NCI-H510A (cell line): Measurements from ENCODE around the gene C1S.
"Not testable (repeated sequence)": the region's sequence is repeated elsewhere in the genome, so short reads cannot be mapped to it uniquely, and the experiment has no call there.

ENCODE experiments used
- DNase-seq: peaks from one replicate; lab custom pipeline; 2025; lab: John Stamatoyannopoulos, UW

The C1S gene

DNA sequence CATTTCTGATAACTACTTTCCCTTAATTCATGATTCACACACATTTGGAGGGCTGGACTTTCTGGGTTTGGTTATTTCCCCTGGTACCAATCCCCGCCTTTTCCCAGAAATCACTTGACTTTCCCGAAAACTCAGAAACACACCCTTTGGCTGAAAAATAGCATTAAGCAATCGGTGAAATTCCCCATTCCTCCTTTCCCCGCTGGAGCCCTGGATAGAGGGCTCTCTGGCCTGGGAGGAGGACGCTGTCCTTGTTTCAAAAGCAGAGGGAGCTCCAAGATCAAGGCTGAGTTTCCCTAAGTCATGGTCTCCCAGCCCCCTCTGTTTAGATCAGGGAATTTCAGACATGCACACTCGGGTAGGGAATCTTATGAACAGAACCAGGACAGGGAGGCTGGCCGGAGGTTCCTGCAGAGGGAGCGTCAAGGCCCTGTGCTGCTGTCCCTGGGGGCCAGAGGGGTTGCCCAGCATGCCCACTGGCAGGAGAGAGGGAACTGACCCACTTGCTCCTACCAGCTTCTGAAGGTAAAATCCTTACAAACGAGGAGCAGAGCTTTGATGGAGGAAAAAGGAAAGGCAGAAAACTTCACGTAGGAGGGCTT is at the start of gene C1S:
C1S (plus strand) TSS at position 366 of the 602 bp plus-strand sequence. CDS start 1,195 bp downstream, outside the sequence.
- no peak for DNase-seq

DNA sequence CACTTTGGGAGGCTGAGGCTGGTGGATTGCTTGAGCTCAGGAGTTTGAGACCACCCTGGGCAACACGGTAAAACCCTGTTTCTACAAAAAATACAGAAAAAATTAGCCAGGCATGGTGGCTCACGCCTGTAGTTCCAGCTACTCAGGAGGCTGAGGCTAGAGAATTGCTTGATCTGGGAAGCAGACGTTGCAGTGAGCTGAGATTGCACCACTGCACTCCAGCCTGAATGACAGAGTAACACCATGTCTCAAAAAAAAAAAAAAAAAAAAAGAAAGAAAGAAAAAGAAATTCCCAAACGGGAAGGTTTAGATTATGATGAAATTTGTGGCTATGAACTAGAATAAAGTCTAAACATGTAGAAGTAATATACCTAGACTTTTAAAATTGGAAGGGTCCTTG is 49.1 kb upstream of the C1S start:
- not testable (repeated sequence) for DNase-seq

DNA sequence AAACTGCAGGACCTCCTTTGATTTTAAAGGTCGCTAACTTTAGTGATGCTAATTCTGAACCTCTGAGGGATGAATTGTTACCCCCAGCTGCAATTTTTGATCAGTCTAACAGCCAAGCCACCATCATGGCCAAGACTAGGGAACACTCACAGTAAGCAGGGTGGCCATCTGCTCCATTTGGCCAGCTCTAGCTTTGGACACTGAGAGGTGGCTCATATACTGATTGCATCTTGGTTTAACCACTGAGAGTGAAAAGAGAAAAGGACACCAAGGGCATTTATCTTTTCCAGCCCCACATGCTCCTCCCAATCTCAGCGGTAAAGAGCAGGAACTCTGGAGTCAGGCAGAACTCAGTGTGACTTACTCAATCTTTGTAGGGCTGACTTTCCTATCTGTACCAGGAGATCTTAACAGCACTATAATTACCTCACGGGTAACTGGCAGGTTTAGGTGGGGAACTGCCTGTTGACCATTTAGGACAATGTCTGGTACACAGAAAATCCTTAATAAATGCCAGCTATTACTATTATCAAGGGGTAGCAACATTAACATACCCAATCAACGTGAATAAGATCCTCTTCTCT is 48.4 kb upstream of the C1S start:
- DNase-seq = no peak

GRCh38 chr12:7013101-7013500 is 47.4 kb upstream of the C1S start:
- no peak for DNase-seq

GRCh38 chr12:7015555-7016370 is 44.8 kb upstream of the C1S start:
- no peak for DNase-seq

GRCh38 chr12:7016958-7017571 is 43.5 kb upstream of the C1S start:
- DNase-seq = no peak

DNA sequence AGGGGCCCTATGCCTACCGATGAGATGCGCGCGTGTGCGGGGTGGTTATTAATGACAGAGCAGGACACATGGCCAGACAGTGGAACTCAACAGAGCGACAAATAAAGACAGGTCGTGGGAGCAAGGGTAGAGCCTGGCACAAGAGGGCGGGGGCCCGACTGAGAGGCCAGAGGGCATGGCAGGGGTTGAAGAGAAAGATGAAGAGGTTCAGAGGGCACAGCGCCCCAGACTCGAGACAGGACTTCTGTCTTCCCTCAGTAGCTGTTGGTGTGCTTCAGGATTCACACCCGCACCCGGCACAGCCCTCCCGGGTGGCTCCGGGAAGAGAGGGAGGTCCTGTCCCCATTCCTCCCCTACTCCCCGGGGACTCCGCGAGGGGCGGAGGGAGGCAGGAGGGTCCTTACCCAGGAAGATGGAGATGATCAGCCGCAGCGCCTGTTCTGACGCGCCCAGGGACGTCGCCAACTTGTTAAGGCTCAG is 42.6 kb upstream of the C1S start:
- peak; percentile 49 for DNase-seq

- peak; percentile 92 for DNase-seq
Observed at GRCh38 chr12:7018350-7019042, 42.0 kb upstream of the C1S start, which contains the start of gene LPCAT3. TSS of gene LPCAT3 (minus strand) at chr12:7018476. CDS start at chr12:7018424, 52 bp downstream.

GRCh38 chr12:7019043-7019569 is 41.4 kb upstream of the C1S start:
- DNase-seq = no peak

DNA sequence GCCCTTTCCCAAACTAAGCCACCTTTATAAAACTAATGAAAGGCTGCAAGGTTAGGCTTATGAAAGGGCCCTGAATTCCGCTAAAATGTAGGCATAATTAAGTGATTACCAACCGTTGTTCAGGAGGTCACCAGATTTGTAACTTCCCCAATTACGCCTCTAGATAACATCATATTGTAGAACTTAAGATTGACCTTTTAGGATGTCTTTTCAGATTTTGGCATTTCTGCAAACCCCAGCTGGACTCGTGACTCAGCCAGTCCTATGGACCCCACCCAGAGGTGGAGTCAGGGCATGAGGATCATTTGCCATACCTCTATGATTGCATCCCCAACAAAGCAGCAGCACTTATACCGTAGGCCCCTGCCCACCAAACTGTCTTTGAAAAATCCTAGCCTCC is 38.6 kb upstream of the C1S start:
- no peak for DNase-seq

DNA sequence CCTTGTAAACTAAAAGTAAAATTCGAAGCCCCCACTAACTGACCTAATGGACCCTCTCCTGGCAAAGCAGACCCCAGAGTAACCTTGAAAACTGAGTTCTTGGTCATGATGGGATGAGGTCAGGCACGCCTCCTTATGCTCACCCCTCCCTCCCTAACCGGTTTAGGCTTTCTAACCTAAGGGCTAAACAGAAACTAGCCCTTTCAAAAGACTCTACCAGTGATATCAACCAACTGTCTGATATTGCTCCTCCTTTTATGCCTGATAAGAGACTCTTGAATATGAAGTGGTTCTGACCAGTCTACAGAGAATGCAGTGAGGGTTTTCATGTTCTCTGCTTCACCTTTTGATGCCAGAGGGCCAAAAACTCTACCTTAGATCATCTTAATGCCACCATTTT is 37.4 kb upstream of the C1S start:
- no peak for DNase-seq

GRCh38 chr12:7026854-7027253 is 33.7 kb upstream of the C1S start:
- no peak for DNase-seq

DNA sequence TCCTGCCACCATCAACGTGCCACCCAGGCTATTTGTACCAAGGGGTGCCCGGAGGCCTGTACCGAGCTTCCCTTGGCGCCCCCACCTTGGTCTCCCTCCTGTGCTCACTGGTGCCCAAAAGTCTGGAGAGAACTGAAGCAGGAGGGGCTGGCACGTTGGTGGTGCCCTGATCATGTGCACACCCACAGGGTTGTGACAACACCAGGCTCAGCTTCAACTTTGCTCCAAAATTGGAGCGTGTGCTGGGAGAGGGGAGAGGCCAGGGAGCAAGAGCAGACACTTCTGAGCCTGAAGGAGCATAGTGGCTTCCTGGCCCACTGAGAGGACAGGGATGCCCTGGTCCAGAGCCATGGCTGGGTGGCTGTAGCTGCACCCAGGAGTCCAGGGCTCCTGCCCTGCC is 29.2 kb upstream of the C1S start:
- DNase-seq = no peak

DNA sequence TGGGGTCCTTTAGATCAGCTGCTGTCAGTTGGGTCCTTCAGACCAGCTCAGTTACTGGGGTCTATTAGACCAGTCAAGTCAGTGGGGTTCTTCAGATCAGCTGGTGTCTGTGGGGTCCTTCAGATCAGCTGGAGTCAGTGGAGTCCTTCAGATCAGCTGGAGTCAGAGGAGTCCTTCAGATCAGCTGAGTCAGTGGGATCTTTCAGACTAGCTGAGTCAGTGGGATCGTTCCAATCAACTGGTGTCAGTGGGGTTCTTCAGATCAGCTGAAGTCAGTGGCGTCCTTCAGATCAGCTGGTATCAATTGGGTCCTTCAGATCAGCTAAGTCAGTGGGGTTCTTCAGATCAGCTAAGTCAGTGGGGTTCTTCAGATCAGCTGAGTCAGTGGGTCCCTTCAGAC is 27.5 kb upstream of the C1S start:
- no peak for DNase-seq

DNA sequence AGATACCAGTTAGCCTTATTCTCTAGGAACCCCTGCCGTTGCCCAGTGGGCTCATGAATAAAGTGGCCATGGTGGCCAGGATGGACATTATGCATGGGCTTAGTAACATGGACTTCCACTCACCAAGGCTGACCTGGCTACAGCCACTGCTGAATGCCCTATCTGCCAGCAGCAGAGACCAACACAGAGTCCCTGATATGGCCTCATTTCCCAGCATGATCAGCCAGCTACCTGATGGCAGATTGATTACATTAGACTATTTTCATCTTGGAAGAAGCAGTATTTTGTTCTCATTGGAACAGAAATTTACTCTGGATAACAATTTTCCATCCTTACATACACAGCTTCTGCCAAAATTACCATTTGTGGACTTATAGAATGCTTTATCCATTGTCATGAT is 26.1 kb upstream of the C1S start:
- DNase-seq = no peak

DNA sequence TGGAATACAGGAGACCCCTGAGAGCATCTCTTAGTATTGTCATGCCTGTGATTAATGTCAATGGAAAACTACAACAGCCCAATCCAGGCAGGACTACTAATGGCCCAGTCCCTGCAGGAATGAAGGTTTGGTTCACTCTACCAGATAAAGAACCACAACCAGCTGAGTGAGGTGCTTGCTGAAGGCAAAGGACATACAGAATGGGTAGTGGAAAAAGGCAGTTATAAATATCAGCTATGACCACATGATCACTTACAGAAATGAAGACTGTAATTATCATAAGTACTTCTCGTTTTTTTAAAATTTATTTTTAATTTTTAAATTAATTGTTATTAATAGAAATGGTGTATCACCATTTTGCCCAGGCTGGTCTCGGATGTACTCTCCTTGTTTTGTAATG is 25.1 kb upstream of the C1S start:
- no peak for DNase-seq

GRCh38 chr12:7037411-7037810 is 23.1 kb upstream of the C1S start:
- DNase-seq = not testable (repeated sequence)

DNA sequence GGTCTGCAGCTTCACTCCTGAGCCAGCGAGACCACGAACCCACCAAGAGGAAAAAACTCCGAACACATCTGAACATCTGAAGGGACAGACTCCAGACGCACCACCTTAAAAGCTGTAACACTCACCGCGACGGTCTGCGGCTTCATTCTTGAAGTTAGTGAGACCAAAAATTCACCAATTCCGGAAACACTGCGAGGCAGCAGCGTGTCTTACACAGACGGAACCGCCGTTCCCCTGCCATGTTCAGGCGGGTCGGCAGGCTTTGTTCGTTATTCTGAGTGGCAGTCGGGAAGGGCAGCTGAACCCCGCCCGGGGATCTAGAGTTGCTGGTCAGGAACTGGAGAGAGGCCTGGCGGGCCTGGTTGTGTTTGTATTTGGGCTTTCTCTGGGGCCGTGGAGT is 21.9 kb upstream of the C1S start:
- DNase-seq = no peak

- DNase-seq = no peak
Observed at GRCh38 chr12:7039403-7039802, 21.1 kb upstream of the C1S start.

- no peak for DNase-seq
Observed at GRCh38 chr12:7042842-7043241, 17.7 kb upstream of the C1S start.

- no peak for DNase-seq
Observed at GRCh38 chr12:7045913-7046312, 14.6 kb upstream of the C1S start.
